Mucosa of descending colon (tissue), 3 donors: ENCODE data around the gene CCR8. TPM values are rescaled to one million over a fixed set of nuclear protein-coding genes. Genes with fewer than 3 reads are reported as not detected.

ENCODE experiments used
- ATAC-seq: fragments of 200-7000 bp; cut with Tn5 transposase; one replicate; pipeline ENCODE4 v1.9.1; 2020; ENCODE audit warnings: mild to moderate bottlenecking, moderate library complexity
- DNase-seq, 3 donors: peaks; one replicate each; pipeline ENCODE4 v3.0.0-alpha.2; 2020
- H3K36me3 ChIP-seq: fragments of 200-600 bp; one replicate; pipeline ENCODE4 v1.8.0; 2021; ENCODE audit warnings: low read depth, mild to moderate bottlenecking
- H3K4me1 ChIP-seq: fragments of 200-600 bp; one replicate; pipeline ENCODE4 v1.8.0; 2021; ENCODE audit warnings: low read depth, mild to moderate bottlenecking
- H3K4me3 ChIP-seq: fragments of 200-600 bp; one replicate; pipeline ENCODE4 v1.8.0; 2021; ENCODE audit warnings: mild to moderate bottlenecking
- H3K9me3 ChIP-seq: fragments of 200-600 bp; one replicate; pipeline ENCODE4 v1.8.0; 2021; ENCODE audit warnings: mild to moderate bottlenecking
- CTCF ChIP-seq: fragments of 200-600 bp; IDR thresholded peaks from one replicate; pipeline ENCODE4 v1.8.0; 2022; ENCODE audit warnings: antibody characterized with exemption, mild to moderate bottlenecking
- intact Hi-C, 2 donors: fragments of 100-400 bp; cut with DNase I in 1 of 2; cut with micrococcal nuclease in 1 of 2; formaldehyde crosslinking; loops; one replicate each; pipeline versions ENCODE4 v1.11.0 to v1.11.1; 2022; cut with DNase I, micrococcal nuclease
- total RNA-seq, 3 donors: library from RNA; stranded (reverse); fragmentation: NEBNext Ultra II Directional in 2 of 3; extraction: Animal tissue kit (Norgen Biotek cat#: 25700) in 2 of 3; gene quantifications; one replicate each; pipeline versions ENCODE4 v1.2.1 to v1.2.4, GENCODE V29; 2021 to 2023
- donor health status: DM: no; HTN: no; CAD: no; lungs with moderate emphysema.
- donor health status: DM: no; HTN: no; CAD: no.
- donor health status: DM: no; HTN: yes; CAD: no.

CCR8 gene
- total RNA-seq, 3 donors from 2014 or later, result 0.36 TPM; not detected in 2

- no peak overlapping the region for H3K4me3 ChIP-seq
- intact Hi-C loops, result no loop called here
- peaks cover 7% of the 10 kb centered on the region for H3K4me1 ChIP-seq
- ATAC-seq (no peak), DNase-seq (no peak)
- no peaks in the 10 kb centered on the region for H3K36me3 ChIP-seq
- H3K9me3 ChIP-seq, result no peaks in the 10 kb centered on the region
- TF ChIP-seq CTCF, result no peak
Measured at GRCh38 chr3:39322936-39323335, 6.6 kb upstream of the CCR8 start.

GRCh38 chr3:39323494-39323893 lies 6.0 kb upstream of the CCR8 start:
- no peak for ATAC-seq
- Histone ChIP-seq H3K4me3 (no peak overlapping the region), H3K9me3 (no peaks in the 10 kb centered on the region), H3K36me3 (no peaks in the 10 kb centered on the region), H3K4me1 (peaks cover 1% of the 10 kb centered on the region)
- TF ChIP-seq CTCF, result no peak
- no peak for DNase-seq
- intact Hi-C loops, result no loop called here

- intact Hi-C loops, result no loop called here
Measured at GRCh38 chr3:39325236-39325635, 4.3 kb upstream of the CCR8 start.

GRCh38 chr3:39327053-39327745 lies 2.3 kb upstream of the CCR8 start:
- no peaks in the 10 kb centered on the region for H3K9me3 ChIP-seq
- H3K4me1 ChIP-seq, result no peaks in the 10 kb centered on the region
- ATAC-seq (no peak), DNase-seq (no peak)
- no peak overlapping the region for H3K4me3 ChIP-seq
- no peaks in the 10 kb centered on the region for H3K36me3 ChIP-seq
- intact Hi-C loops, result no loop called here
- no peak for TF ChIP-seq CTCF

More at GRCh38 chr3:39325236-39325635, 4.3 kb upstream of the CCR8 start:
- H3K9me3 ChIP-seq, result no peaks in the 10 kb centered on the region
- no peaks in the 10 kb centered on the region for H3K4me1 ChIP-seq
- no peak overlapping the region for H3K4me3 ChIP-seq
- ATAC-seq (no peak), DNase-seq (no peak)
- H3K36me3 ChIP-seq, result no peaks in the 10 kb centered on the region
- TF ChIP-seq CTCF, result no peak

- DNase-seq (no peak), ATAC-seq (no peak)
- H3K4me3 ChIP-seq, result no peak overlapping the region
- TF ChIP-seq CTCF, result no peak
- no peaks in the 10 kb centered on the region for H3K9me3 ChIP-seq
- intact Hi-C loops, result no loop called here
- H3K36me3 ChIP-seq, result no peaks in the 10 kb centered on the region
- no peaks in the 10 kb centered on the region for H3K4me1 ChIP-seq
Measured at GRCh38 chr3:39327746-39328349, 1.7 kb upstream of the CCR8 start.
